HG02852 (cell line): ENCODE data around the gene NPAS3.
"Not testable (repeated sequence)": the region's sequence is repeated elsewhere in the genome, so short reads cannot be mapped to it uniquely, and the experiment has no call there.

Source experiments
- ATAC-seq: cut with Tn5 transposase; IDR thresholded peaks from one replicate; pipeline ENCODE4 v1.9.1; 2021; ENCODE audit warnings: mild to moderate bottlenecking, moderate library complexity; ENCODE audit not compliant: unreplicated experiment

Gene NPAS3

DNA sequence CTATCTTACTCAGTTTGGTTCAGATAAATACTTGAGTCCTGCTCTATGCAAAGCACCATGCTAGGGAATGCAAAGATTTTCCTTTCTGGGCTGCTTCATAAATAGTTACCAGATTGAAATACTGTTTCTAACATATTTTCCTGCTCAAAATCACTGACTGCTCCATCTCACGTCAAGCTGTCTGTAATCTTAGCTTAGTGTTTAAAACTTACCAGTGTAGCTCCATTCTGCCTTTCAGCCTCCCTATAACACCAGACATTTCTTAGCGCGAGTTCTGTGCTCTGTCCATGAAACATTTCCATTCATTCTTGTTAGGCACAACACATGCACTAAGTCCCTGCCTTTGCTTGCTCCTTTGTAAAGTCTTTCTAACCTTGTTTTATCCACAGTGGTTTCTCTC, 129.4 kb downstream of the NPAS3 start:
- no peak for ATAC-seq

GRCh38 chr14:33068626-33069025, 129.9 kb downstream of the NPAS3 start:
- ATAC-seq = no peak

DNA sequence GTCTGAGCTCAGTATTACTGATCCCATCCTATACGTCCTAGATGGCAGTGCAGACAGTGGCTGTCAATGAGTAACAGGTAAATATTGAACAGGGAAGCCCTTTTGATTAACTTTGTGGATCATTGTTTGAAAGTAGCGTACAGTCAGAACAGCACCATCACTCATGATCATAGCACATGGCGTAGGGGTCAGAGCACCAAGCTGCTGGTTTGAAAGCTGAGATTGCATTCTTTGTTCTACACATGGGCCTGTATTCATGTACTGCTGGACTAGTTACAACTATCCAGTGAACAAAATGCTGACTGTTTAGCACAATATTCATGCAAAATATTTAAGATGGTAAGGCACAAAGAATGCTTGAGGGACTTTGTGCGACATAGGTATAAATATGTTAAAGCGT, 131.8 kb downstream of the NPAS3 start:
- no peak for ATAC-seq

DNA sequence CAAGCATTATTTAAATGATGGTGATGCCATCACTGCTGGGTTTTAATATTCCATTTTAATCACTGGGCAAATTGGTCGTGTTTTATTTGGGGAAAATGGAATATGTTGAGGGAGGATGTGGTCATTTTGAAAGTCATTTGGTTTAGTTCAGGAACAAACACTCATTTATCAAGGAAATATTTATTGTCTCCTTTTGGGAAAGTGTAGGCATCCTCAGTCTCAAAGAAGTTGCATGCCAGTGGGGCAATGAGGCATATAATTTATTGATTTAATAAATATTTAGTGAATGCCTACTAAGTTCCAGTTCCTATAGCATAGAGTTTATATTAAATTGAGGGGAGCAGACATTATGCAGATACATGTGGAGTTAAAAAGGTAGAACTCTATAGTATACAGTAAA, 134.3 kb downstream of the NPAS3 start:
- ATAC-seq = no peak

DNA sequence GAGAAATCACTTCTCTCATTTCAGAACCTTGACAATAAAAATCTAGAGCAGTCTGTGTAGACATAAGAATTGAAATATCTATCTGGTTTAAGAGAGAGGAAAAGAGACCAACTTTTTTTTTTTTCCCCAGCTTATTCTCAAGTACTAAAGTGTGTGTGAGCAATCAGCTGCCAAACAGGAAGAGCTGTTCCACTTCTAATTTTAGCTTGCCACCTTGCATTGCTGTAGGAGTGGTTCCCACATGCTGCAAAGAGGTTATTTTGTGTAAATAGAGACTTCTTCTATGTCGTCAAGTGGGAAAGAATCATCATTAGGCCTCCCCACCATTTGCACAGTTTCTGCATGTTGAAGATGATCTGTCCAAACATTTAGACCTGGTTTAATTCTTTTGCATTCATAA, 142.6 kb downstream of the NPAS3 start:
- ATAC-seq = no peak

- no peak for ATAC-seq
These were observed 147.1 kb downstream of the NPAS3 start for GRCh38 chr14:33085799-33086198.

DNA sequence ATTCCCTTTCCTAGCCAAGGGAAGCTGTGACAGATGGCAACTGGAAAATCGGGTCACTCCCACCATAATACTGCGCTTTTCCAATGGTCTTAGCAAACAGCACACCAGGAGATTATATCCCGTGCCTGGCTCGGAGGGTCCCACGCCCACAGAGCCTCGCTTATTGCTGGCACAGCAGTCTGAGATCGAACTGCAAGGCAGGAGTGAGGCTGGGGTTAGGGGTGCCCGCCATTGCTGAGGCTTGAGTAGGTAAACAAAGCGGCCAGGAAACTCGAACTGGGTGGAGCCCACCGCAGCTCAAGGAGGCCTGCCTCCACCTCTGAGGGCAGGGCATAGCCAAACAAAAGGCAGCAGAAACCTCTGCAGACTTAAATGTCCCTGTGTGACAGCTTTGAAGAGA, 149.6 kb downstream of the NPAS3 start:
- not testable (repeated sequence) for ATAC-seq

GRCh38 chr14:33098016-33098415, 159.3 kb downstream of the NPAS3 start:
- no peak for ATAC-seq

DNA sequence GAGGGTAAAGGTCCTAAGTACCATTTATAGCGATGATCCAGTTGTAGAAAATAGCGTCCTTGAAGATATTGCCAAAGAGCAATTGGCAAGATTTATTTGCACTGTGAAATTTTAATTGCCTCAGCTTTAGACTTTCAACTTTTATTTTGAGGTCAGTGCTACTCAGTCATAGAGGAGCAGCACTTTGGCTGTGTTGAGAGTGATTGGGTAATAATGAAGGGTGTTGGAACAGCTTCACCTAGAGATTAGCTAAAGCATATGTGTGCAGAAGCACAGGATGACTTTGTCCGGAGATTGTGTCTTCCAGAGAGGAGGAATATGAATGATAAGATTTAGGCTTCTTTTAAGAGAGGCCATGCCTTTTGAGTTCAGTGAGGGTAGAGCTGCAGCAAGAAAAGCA, 164.8 kb downstream of the NPAS3 start:
- no peak for ATAC-seq

- no peak for ATAC-seq
These were observed 165.3 kb downstream of the NPAS3 start for GRCh38 chr14:33103966-33104365.

- no peak for ATAC-seq
These were observed 172.2 kb downstream of the NPAS3 start for GRCh38 chr14:33110737-33111443.

DNA sequence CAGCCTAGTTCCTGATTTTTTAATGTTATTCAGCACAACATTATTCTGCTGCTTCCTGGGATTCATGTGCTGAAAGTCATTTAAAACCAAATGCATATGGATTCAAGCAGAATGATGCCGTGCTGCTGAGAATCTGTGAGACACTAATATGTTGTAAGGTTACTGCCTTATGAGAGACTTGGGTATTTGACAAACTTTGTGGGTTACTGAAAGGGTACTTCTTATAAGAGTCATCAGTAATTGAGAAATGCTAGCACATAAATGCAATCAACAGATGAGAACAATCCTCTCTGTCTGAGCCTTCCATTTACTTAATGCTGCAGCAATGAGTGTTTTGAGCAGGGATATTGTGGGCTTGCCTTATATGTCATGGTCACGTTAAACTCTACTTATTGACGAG, 175.7 kb downstream of the NPAS3 start:
- ATAC-seq = no peak

- no peak for ATAC-seq
These were observed 180.0 kb downstream of the NPAS3 start for GRCh38 chr14:33118668-33119067.

DNA sequence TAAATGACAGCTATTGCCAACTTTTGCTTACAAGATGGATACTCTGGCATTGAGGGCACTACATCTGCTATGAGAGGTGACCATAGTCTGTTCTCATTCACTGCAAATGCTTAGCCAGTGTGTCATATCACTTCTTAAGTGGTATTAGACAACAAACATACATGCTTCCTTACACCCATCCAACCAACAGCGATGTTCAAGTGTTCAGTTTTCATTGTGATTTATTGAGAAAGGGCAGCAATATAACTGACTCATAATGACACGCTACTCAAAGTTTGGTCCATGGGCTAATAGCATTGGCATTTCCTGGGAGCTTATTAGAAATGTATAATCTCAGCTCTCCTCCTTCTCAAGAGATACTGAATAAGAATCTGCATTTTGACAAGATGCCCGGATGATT, 181.7 kb downstream of the NPAS3 start:
- no peak for ATAC-seq

- no peak for ATAC-seq
These were observed 182.3 kb downstream of the NPAS3 start for GRCh38 chr14:33120966-33121365.

- no peak for ATAC-seq
These were observed 184.6 kb downstream of the NPAS3 start for GRCh38 chr14:33123281-33123680.

GRCh38 chr14:33126433-33126832, 187.8 kb downstream of the NPAS3 start:
- no peak for ATAC-seq

GRCh38 chr14:33127531-33127930, 188.9 kb downstream of the NPAS3 start:
- ATAC-seq = no peak

- no peak for ATAC-seq
These were observed 193.1 kb downstream of the NPAS3 start for GRCh38 chr14:33131801-33132200.

- no peak for ATAC-seq
These were observed 195.5 kb downstream of the NPAS3 start for GRCh38 chr14:33134162-33134561.

GRCh38 chr14:33134975-33135374, 196.3 kb downstream of the NPAS3 start:
- no peak for ATAC-seq

DNA sequence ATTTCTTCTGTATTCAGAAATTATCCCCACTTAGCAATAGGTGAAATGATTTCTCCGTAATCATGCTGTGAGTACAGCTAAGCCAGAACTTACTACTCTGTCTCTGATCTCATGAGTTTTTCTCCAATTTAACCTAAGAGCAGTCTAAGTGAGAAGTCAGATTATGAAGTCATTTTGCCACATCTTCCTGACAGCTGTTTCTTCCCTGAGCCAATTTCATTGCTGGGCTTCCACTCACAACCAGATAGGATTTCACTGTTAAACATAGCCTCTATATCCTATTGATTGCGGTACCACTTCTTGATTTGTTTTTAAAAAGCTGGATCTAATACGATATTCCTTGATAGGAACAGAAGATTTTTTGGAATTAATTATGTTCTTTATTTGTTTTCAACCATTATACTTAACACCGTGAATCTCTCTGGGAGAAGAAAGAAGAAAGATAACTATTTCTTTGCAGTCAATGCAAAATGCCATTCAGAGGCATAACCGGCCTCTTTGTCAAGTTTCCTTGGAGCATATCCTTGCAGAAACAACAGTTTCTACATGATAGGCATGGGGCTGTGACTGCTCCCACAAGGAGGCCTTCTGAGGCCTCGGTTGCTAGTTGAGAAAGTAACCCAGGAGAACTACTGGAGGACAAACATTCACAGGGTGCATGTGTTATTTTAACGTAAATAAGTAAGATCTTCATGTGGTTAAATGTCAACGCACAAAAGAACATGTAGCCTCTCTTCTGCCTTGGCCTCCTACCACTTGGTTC, 212.2 kb downstream of the NPAS3 start:
- no peak for ATAC-seq

DNA sequence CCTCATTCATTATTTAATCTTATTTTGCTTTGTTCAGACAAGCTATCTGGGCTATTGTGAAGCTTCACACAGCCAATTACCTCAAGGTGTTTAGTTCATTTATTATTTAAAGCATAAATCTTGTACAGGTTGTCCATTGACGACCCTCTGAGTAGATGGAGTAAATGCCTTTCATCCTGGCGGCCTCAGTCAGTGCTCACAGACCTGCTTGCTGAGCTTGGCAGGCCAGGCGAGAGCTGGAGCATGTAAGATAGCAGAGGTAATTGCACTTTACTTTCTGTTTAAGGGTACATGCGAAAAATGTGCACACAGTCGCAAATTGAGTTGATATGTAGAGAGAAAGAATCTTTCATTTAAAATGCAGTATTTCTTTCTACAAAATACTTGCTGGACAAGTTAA, 224.4 kb downstream of the NPAS3 start:
- no peak for ATAC-seq
